BLaER1 (cell line): ENCODE results near the gene CHCHD4.
"Not testable (repeated sequence)": the region's sequence is repeated elsewhere in the genome, so short reads cannot be mapped to it uniquely, and the experiment has no call there.

Source experiments
- H3K27ac ChIP-seq: shearing (Covaris generic); formaldehyde crosslinking; 2 replicates; pipeline ENCODE4 v1.8.1; 2022
- H3K27me3 ChIP-seq: shearing (Covaris generic); formaldehyde crosslinking; 2 replicates; pipeline ENCODE4 v1.8.1; 2022
- H3K36me3 ChIP-seq: shearing (Covaris generic); formaldehyde crosslinking; 2 replicates; pipeline ENCODE4 v1.8.1; 2022
- H3K4me1 ChIP-seq: shearing (Covaris generic); formaldehyde crosslinking; 2 replicates; pipeline ENCODE4 v1.8.1; 2022
- H3K4me2 ChIP-seq: shearing (Covaris generic); formaldehyde crosslinking; 2 replicates; pipeline ENCODE4 v1.8.1; 2022
- H3K4me3 ChIP-seq: shearing (Covaris generic); formaldehyde crosslinking; 2 replicates; pipeline ENCODE4 v1.8.1; 2022
- H3K9ac ChIP-seq: shearing (Covaris generic); formaldehyde crosslinking; 2 replicates; pipeline ENCODE4 v1.8.1; 2022
- H3K9me3 ChIP-seq: shearing (Covaris generic); formaldehyde crosslinking; 2 replicates; pipeline ENCODE4 v1.8.1; 2022
- H4K20me1 ChIP-seq: shearing (Covaris generic); formaldehyde crosslinking; 2 replicates; pipeline ENCODE4 v1.8.1; 2022
- Cebpa-rat ChIP-seq: shearing (Covaris generic); IDR thresholded peaks from 2 replicates; pipeline ENCODE4 v1.8.1; 2022

CHCHD4 gene

DNA sequence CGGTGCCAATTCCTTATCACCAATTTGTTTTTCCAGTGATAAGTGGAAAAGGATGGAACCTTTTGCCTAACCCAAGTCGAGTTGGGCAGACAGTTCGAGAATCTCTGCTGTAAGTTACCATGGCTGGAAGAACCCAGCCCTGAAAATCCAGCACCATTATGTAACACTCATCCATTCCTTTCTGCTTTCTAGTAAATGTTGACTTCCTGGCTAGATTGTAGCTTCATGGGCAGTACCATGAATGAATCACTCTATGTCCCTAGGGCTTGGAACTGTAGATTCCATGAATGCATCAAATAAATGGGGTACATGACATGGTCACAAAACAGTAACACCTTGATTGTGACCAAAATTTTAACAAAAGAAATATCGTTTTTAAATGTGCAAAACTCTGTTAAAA is 14.0 kb downstream of the CHCHD4 start:
- no peak overlapping the region for H3K9ac ChIP-seq
- no peaks in the 10 kb centered on the region for H4K20me1 ChIP-seq
- H3K4me3 ChIP-seq, result no peak overlapping the region
- no peaks in the 10 kb centered on the region for H3K4me1 ChIP-seq
- no peaks in the 10 kb centered on the region for H3K9me3 ChIP-seq
- TF ChIP-seq Cebpa-rat, result no peak
- peaks cover 49% of the 10 kb centered on the region for H3K36me3 ChIP-seq
- H3K27ac ChIP-seq, result no peak overlapping the region
- H3K27me3 ChIP-seq, result no peaks in the 10 kb centered on the region
- H3K4me2 ChIP-seq, result no peak overlapping the region

DNA sequence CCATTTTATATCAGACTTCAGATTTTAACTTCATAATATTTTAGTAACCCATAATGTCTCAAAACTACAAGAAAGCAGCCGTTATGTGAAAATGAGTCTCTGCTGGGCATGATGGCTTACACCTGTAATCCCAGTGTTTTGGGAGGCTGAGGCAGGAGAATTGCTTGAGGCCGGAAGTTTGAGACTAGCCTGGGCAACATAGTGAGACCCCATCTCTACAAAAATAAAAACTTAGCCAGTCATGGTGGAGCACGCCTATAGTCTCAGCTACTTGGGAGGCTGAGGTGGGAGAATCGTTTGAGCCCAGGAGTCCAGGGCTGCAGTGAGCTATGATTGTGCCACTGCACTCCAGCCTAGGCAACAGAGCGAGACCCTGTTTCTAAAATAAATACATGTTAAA is 14.8 kb downstream of the CHCHD4 start:
- H3K4me2 ChIP-seq, H3K4me3 ChIP-seq, H3K27ac ChIP-seq, H3K27me3 ChIP-seq, H3K9me3 ChIP-seq, H4K20me1 ChIP-seq, H3K4me1 ChIP-seq, H3K9ac ChIP-seq: not testable (repeated sequence)
- peaks cover 41% of the 10 kb centered on the region for H3K36me3 ChIP-seq

DNA sequence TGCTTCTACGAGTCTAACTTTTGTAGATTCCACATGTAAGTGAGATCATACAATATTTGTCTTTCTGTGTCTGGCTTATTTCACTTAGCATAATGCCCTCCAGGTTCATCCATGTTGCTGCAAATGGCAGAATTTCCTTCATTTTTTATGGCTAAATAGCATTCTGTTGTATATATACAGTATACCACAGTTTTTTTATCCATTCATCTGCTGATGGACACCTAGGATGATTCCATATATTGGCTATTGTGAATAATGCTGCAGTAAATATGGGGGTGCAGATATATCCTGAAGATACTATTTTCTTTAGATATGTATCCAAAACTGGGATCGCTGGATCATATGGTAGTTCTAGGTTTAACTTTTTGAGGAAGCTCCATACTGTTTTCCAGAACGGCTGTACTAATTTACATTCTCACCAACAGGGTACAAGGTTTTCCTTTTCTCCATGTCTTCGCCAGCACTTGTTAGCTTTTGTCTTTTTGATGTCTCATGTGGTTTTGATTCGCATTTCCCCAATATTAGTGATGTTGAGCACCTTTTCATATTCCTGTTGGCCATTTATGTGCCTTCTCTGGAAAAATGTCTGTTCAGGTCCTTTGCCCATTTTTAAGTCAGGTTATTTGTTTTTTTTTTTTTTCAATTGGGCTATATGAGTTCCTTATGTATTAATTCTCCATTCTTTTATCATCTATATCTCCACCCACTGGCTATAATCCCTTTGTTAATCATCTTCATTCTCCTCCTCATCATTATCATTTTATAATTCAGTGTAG is 26.9 kb downstream of the CHCHD4 start:
- no peak for TF ChIP-seq Cebpa-rat
- H4K20me1 ChIP-seq, result no peaks in the 10 kb centered on the region

DNA sequence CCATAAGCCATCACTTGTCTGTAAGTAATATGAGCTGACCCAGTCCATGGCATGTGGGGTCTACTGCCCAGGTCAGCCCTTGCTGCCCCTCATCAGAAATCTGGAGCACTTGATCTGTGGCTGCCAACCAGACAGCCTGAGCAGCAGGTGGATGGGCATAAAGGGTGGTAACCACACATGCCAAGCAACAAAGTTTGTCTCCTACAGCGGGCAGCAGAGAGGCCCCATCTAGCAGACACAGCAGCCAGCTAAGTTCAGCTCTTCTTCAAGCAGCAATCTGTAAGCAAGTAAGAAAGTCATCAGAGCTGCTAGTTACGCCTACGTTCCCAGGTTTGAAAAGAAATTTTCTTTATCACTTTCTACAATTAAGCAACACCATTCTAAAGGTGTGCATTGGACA is 27.9 kb downstream of the CHCHD4 start:
- no peaks in the 10 kb centered on the region for H3K36me3 ChIP-seq
- no peak for TF ChIP-seq Cebpa-rat
- H3K27ac ChIP-seq, result no peak overlapping the region
- H3K4me1 ChIP-seq, result no peaks in the 10 kb centered on the region
- H4K20me1 ChIP-seq, result no peaks in the 10 kb centered on the region
- H3K27me3 ChIP-seq, result no peaks in the 10 kb centered on the region
- H3K9me3 ChIP-seq, result peaks cover 7% of the 10 kb centered on the region
- no peak overlapping the region for H3K9ac ChIP-seq
- H3K4me2 ChIP-seq, result no peak overlapping the region
- H3K4me3 ChIP-seq, result no peak overlapping the region

More for the DNA sequence above, 26.9 kb downstream of the CHCHD4 start:
- Histone ChIP-seq H3K36me3 (no peaks in the 10 kb centered on the region), H3K9ac (no peak overlapping the region), H3K4me2 (no peak overlapping the region), H3K4me3 (no peak overlapping the region), H3K9me3 (peaks cover 7% of the 10 kb centered on the region), H3K27me3 (no peaks in the 10 kb centered on the region), H3K4me1 (no peaks in the 10 kb centered on the region), H3K27ac (no peak overlapping the region)

DNA sequence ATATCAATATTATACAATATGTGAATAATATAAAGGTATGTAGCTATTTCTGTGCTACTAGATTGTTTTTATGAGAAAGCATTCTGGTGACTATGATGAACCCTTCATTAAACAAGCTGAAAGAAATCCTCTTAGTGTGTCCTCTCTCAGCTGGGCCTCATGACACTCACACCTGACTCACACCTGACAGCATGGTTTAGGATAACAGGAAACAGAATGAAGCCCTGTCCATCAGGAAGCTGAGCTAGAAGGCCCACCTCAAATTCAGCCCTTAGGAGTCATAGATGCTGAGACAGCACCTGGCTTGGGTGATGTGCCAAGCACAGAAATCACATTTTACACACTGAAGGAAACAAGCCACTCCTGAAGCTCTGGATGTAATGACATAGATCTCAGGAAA is 30.8 kb downstream of the CHCHD4 start:
- Histone ChIP-seq H3K36me3 (no peaks in the 10 kb centered on the region), H3K9me3 (peaks cover 15% of the 10 kb centered on the region), H3K9ac (no peak overlapping the region), H3K4me1 (no peaks in the 10 kb centered on the region), H3K4me3 (no peak overlapping the region), H3K27ac (no peak overlapping the region), H4K20me1 (no peaks in the 10 kb centered on the region), H3K27me3 (no peaks in the 10 kb centered on the region), H3K4me2 (no peak overlapping the region)
- no peak for TF ChIP-seq Cebpa-rat

DNA sequence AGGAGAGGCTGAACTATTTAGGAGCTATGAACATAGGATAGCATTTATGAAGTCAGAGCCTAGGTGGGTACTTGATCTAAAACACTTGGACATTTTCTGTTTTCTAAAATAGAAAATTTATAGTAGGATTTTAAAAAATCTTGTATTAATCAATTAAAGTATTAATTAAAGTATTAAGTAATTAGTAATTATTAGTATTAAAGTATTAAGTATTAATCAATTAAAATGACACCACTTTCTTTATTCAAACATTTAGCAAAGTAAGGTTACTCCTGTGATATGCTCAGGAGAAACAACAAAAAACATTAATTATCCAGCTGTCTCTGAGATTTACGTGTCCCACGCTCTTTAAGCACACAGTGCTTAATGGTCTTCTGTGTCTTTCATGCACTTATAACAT is 32.2 kb downstream of the CHCHD4 start:
- Histone ChIP-seq H3K4me3 (no peak overlapping the region), H3K4me1 (no peaks in the 10 kb centered on the region), H4K20me1 (no peaks in the 10 kb centered on the region), H3K4me2 (no peak overlapping the region), H3K36me3 (no peaks in the 10 kb centered on the region), H3K9ac (no peak overlapping the region), H3K27ac (no peak overlapping the region), H3K9me3 (peaks cover 17% of the 10 kb centered on the region), H3K27me3 (no peaks in the 10 kb centered on the region)
- TF ChIP-seq Cebpa-rat, result no peak

DNA sequence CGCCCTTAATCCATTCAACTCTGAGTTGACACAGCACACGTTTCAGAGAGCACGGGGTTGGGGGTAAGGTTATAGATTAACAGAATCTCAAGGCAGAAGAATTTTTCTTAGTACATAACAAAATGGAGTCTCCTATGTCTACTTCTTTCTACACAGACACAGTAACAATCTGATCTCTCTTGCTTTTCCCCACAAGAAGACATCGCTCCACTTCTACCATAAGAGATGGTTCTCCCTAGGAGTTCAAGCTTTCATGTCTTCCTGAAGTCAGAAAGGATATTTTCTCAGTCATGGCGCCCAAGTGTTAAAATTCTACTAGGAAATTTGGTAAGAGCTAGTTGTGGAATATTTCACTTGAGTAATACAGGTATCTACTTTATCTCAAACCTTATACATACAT is 32.7 kb downstream of the CHCHD4 start:
- H4K20me1 ChIP-seq, H3K4me2 ChIP-seq, H3K4me1 ChIP-seq, H3K4me3 ChIP-seq, H3K27me3 ChIP-seq, H3K36me3 ChIP-seq, H3K9ac ChIP-seq, H3K27ac ChIP-seq: not testable (repeated sequence)
- peaks cover 18% of the 10 kb centered on the region for H3K9me3 ChIP-seq

DNA sequence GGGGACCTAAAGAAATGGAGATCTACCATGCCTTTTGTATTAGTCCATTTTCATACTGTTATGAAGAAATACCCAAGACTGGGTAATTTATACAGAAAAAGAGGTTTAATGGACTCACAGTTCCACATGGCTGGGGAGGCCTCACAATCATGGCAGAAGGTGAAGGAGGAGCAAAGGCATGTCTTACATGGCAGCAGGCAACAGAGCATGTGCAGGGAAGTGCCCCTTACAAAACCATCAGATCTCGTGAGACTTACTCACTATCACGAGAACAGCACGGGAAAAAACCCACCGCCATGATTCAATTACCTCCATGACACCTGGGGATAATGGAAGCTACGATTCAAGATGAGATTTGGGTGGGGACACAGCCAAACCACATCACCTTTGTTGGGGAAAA is 37.2 kb downstream of the CHCHD4 start:
- not testable (repeated sequence) for H3K4me2 ChIP-seq, H3K36me3 ChIP-seq, H3K4me3 ChIP-seq, H4K20me1 ChIP-seq, H3K4me1 ChIP-seq, H3K27ac ChIP-seq, H3K9ac ChIP-seq, H3K27me3 ChIP-seq
- H3K9me3 ChIP-seq, result peaks cover 18% of the 10 kb centered on the region

DNA sequence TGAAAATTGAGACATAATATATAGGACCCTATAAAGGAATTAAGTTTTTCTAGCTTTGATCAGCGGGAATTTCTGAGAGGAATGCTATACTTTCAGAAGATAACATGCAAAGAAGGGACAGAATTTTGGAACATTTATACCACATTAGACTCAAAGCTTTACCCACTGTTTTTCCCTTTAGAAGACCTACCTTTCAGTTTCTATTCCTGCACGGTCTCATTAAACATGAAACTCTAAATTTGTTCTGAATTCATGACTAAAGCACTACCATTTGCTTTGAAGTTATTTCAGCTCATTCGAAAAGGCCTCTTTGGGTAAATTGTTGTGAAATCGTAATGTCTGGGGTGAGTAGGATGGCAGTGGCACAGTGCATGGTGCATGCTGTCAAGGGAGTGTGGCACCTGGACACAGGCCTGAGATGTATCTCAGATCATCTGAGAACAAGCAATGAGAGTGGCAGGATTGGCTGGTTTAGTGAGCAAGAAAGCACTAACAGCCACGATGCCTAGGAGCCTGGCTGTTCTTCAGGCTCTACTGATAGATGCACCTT is 42.5 kb downstream of the CHCHD4 start:
- Histone ChIP-seq H3K9me3 (peaks cover 15% of the 10 kb centered on the region), H3K4me3 (no peak overlapping the region), H3K9ac (no peak overlapping the region), H3K36me3 (no peaks in the 10 kb centered on the region), H3K4me2 (no peak overlapping the region), H4K20me1 (no peaks in the 10 kb centered on the region), H3K27me3 (no peaks in the 10 kb centered on the region), H3K27ac (no peak overlapping the region), H3K4me1 (no peaks in the 10 kb centered on the region)
- no peak for TF ChIP-seq Cebpa-rat

DNA sequence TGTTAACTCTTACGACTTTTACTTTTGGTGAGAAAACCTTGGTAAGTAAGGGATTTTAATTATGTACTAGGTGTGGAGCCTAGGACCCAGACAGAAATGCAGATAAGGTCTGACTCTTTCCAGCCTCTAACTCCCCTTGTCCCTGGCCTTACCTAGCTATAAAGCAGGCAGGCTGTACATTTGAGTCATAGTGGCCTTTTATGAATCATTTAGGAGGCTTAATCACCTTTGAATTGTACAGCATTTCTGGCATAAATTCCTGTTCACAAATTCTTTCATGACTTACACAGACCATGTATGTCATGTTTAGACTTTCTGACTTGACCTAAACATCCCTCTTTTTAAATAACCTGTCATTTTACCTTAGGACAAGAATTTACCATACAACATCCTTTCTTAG is 47.4 kb downstream of the CHCHD4 start:
- H3K9ac ChIP-seq, result no peak overlapping the region
- no peaks in the 10 kb centered on the region for H3K4me1 ChIP-seq
- peaks cover 20% of the 10 kb centered on the region for H3K9me3 ChIP-seq
- H4K20me1 ChIP-seq, result no peaks in the 10 kb centered on the region
- no peak for TF ChIP-seq Cebpa-rat
- no peaks in the 10 kb centered on the region for H3K36me3 ChIP-seq
- no peak overlapping the region for H3K4me3 ChIP-seq
- no peaks in the 10 kb centered on the region for H3K27me3 ChIP-seq
- no peak overlapping the region for H3K4me2 ChIP-seq
- no peak overlapping the region for H3K27ac ChIP-seq

DNA sequence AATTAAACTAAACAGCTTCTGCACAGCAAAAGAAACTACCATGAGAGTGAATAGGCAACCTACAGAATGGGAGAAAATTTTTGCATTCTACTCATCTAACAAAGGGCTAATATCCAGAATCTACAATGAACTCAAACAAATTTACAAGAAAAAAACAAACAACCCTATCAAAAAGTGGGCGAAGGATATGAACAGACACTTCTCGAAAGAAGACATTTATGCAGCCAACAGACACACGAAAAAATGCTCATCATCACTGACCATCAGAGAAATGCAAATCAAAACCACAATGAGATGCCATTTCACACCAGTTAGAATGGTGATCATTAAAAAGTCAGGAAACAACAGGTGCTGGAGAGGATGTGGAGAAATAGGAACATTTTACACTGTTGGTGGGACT is 49.4 kb downstream of the CHCHD4 start:
- H3K27ac ChIP-seq, H3K4me1 ChIP-seq, H4K20me1 ChIP-seq, H3K27me3 ChIP-seq, H3K9ac ChIP-seq, H3K4me2 ChIP-seq, H3K4me3 ChIP-seq, H3K36me3 ChIP-seq: not testable (repeated sequence)
- H3K9me3 ChIP-seq, result peaks cover 18% of the 10 kb centered on the region
